Fibroblast of lung (primary cell): ENCODE results near the gene SP9.

Source experiments
- CTCF ChIP-seq, 2 donors: IDR thresholded peaks in 1 of 2; conservative IDR thresholded peaks in 1 of 2; 1 replicate in 1 of 2; 2 replicates in 1 of 2; pipeline ENCODE4 v1.5.1; 2011 to 2012; ENCODE audit warnings: low read length in 2 of 2, control low read depth in 1 of 2, inconsistent platforms in 1 of 2, low read depth in 1 of 2, mild to moderate bottlenecking in 1 of 2
- EZH2 ChIP-seq: IDR thresholded peaks from 2 replicates; pipeline ENCODE4 v1.5.1; 2012; ENCODE audit warnings: low read length, control low read depth, mild to moderate bottlenecking; ENCODE audit errors: missing control alignments

DNA sequence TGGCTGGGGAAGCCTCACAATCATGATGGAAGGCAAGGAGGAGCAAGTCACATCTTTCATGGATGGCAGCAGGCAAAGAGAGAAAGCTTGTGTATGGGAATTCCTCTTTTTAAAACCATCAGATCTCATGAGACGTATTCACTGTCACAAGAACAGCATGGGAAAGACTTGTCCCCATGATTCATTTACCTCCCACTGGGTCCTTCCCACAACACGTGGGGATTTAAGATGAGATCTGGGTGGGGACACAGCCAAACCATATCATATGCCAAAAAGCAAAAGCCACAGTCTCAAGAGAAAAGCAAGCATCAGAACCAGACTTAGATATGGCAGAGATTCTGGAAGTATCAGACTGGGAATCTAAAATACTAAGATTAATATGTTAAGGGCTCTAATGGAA lies 30.8 kb downstream of the SP9 start:
- TF ChIP-seq EZH2 (no peak), CTCF (conservative IDR thresholded peaks at IDR 0.05 in 1 of 2, IDR thresholded peaks at IDR 0.05 in 1 of 2; ENCODE audit: low read depth in 1 of 2, low read length in 2 of 2) (no peak)
